GM19099 (cell line): Measurements from ENCODE around the gene TRAP1.

Experiments used
- POLR2A ChIP-seq: IDR thresholded peaks from 3 replicates; pipeline ENCODE4 v1.6.1; 2011; ENCODE audit warnings: low read depth; ENCODE audit not compliant: insufficient read length; ENCODE audit errors: extremely low read depth

The TRAP1 gene

DNA sequence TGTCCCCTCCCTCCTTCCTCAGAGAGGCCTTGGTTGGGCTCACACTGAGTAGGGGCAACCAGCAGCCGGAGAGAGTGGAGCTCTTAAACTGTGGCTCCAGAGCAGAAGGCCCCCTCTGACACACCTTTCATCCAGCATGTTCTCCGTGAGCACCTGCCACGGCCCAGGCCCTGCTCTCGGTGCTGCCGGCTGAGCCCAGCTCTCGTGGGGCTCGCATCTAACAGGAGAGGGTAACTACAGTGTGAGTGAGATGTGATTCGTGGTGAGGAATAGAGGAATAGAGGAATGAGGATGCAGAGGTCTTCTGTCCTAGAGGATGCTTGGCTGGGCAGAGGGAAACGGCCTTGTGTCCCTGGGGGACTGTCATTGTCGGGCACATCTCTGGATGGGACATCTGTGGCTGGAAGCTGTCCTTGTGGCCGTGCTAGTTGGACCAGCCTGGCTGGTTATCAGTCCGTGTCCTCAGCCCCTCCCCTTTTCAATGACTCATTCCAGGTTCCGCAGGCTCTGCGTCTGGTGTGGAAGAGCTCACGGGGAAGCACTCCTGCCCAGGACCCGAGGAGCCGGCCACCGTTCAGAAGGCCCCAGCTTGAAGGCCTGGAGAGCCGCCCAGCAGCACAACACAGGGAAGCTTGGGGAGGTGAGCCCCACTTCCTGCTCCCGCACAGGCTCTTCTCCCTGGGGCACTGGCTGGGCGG lies 74.8 kb downstream of the TRAP1 start:
- TF ChIP-seq POLR2A, result no peak

DNA sequence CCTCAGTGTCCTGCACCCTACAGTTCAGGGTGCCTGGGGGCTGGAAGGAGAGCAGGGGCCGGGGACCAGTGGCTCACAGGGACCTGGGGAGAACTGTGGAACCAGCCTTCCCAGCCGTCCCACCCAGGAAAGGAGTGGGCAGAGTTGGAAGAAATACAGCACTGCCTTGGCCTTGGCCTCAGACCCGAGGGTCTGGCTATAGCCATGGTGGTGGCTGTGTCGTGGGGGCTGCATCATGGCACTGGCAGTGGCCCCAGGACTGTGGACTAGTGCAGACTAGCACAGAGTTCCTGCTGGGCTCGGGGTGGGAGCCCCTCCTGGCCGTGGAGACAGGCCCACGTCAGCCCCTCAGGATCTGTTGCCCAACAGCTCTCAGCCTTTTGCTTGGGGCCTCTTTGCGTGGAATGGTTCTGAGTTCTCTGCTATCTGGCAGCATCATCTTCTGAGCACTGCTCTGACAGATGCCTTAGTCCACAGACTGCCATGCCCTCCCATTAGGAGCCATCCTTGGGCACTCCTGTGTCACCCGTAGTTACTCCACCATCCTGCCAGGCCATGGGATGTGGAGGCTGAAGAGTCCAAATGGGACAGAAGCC lies 75.4 kb downstream of the TRAP1 start:
- no peak for TF ChIP-seq POLR2A

DNA sequence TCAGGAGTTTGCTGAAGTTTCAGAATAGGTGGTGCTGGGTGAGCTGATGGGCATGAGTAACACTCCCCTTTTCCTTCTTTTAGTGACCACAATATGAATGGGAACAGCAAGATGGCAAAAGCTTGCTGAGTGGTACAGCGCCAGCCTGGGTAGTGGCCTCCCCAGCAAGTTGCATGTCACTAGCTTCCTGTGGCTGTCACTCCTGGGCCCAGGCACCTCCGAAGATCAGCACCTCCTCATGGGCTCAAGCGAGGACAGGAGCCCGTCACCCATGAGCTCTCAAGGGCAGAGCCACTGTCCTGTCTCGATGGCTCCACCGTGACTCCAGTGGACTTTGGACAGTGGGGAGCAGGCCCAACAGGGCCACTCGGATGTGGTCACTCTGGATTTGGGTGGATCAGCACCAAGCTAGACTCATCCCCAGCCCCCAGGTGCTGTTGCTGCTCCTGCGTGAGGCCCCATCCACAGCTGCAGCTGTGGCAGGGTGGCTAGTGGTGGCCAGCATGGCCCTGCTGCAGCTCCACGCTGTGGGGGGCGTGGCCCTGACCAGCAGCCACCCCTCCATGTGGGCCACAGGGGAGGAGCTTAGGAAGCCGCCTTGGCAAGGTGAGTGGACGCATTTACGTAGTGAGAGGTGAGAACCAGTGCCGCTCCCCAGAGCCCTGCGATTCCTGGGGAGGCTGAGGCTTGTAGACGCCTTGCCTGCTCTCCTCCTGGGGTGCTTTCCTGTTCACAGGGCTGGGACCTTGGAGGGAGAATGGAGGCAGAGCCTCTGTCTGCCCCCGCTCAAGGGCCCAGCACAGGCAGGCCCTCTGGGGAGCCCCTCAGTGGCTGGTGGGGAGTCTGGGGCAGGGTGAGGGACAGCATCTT lies 76.5 kb downstream of the TRAP1 start:
- no peak for TF ChIP-seq POLR2A

DNA sequence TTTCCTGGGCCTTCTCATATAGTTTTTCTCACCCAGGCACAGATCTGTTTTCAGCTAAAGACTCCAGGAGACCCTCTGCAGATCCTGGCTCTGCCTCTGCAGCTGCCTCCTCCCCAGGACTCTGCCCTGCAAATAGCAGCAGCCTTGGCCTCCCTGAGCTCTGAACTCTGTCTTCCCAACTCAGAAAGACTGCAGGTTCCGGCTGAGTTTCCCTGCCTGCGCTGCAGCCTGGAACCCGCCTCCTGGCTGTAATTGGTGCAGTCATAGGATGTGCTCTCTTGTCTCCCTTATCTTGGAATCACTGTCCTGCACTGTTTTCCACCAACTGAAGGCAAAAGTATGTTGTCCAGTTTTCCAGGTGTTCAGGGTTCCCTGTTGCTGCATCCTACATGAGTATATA lies 77.1 kb downstream of the TRAP1 start:
- no peak for TF ChIP-seq POLR2A

DNA sequence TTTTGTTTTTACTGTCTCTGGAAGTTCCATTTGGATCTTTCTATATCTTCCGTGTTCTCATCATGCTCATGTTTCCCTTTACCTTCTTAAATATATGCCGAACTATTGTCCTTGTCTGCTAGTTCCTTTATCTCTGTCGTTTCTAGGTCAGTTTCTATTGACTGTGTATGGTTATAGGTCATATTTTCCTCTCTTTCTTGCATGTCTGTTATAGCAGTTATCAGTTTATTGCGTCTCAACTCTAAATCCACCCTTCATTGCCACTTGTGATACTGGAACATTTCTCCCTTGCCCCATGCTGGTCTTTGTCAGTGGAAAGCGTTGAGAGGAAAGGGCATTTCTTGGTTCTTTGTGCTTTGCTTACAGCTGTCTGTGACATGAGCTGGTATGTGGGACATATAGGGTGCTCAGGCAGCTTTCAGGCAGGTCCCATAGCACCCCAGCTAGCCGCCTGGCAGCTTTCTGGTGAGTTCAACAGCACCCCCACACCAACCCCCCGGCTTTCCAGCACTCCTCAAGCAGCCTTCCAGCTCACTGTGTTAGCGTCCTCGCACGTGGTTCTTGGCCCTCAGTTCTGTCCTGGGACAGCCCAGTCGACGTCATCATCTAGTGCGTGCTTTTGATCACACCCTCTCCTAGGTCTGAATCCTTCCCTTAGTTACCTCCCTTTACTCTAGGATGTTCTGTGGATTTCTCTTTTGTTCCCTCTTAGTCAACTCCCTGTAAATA lies 78.2 kb downstream of the TRAP1 start:
- TF ChIP-seq POLR2A, result no peak

DNA sequence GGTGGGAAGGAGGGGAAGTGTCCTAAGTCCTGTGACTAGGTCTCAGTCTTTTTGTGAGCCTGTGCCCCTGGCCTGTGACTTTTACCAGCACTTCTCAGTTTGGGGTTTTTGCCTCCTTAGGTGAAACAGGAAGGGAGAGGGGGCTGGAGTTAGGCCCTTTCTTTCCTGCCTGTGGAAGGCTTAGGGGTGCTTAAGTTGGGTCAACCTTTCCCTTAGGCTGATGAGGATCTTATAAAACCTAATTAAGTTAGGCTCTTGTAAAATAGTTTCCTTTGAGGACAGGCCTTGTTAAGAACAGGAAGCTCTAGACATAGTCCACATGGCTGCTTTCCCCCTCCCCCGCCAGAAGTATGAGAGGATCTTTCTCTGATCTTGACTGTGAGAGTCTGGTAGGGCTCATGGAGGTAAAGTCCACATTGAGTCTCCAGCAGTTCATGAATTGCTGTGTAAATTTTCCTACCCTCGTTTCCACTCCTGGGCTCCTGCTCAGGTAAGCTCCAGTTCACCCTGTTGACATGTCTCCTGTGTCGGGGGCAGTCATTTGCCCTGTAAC lies 79.9 kb downstream of the TRAP1 start:
- no peak for TF ChIP-seq POLR2A

DNA sequence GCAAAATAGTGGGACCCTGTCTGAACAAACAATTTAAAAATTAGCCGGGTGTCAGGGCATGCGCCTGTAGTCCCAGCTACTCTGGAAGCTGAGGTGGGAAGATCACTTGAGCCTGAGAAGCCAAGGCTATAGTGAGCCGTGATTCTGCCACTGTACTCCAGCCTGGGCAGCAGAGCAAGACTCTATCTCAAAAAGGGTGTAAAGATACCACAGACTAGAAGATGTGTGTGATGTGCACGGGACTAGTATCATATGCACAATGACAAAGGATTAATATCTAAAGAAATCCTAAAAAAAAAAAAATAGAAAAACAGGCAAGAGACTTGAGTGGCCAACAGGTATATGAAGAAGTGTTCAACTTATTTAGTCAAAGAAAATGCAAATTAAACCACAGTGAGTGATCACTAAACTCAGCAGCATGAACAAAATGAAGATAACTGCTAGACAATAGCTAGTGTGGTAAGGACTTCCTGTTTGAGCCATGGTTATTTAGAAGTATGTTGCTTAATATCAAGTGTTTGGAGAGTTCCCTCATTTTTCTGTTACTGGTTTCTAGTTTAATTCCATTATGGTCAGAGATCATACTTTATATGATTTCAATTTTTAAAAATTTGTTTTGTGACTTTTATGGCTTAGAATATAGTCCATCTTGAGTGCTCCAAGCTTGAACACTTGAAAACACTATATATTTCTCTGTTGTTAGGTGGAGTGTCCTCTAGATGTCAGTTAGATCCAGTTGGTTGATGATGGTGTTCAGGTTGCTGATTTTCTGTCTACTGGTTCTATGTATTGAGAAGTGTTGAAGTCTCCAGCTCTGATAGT lies 91.2 kb downstream of the TRAP1 start:
- TF ChIP-seq POLR2A, result no peak

DNA sequence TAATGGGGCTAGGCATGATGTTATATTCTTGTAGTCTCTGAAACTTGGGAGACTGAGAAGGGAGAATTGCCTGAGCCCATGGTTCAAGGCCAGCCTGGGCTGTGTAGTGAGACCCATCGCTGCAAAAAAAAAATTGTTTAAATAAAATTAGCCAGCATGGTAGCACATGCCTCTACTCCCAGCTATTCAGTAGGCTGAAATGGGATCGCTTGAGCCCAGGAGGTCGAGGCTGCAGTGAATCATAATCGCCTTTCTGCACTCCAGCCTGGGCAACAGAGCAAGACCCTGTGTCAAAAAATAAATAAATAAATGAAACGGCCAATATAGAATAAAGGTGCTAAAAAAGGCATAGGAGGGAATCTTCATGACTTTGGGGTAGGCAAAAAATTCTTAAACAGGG lies 92.0 kb downstream of the TRAP1 start:
- no peak for TF ChIP-seq POLR2A

DNA sequence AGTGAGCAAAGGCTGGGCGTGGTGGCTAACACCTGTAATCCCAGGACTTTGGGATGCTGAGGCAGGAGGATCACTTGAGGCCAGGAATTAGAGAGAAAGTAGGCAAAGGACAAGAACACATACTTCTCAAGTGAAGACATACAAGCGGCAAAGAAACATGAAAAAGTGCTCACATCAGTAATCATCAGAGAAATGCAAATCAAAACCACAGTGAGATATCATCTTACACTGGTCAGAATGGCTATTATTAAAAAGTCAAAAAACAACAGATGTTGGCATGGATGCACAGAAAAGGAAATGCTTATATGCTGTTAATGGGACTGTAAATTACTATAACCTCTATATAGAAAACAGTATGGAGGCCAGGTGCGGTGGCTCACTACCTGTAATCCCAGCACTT lies 93.7 kb downstream of the TRAP1 start:
- TF ChIP-seq POLR2A, result no peak

DNA sequence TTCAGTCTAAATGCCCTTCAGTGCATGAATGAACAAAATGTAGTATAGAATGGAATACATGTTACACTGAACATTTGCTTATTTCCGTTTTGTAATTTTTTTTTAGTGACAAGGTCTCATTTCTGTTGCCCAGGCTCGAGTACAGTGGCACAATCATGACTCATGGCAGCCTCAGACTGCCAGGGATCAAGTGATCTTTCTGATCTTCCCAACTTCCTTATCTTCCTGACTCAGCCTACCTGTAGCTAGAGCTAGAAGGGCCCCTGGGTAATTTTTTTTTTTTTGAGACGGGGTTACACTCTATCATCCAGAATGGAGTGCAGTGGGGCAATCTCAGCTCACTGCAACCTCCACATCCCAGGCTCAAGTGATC lies 98.6 kb downstream of the TRAP1 start:
- TF ChIP-seq POLR2A, result no peak

DNA sequence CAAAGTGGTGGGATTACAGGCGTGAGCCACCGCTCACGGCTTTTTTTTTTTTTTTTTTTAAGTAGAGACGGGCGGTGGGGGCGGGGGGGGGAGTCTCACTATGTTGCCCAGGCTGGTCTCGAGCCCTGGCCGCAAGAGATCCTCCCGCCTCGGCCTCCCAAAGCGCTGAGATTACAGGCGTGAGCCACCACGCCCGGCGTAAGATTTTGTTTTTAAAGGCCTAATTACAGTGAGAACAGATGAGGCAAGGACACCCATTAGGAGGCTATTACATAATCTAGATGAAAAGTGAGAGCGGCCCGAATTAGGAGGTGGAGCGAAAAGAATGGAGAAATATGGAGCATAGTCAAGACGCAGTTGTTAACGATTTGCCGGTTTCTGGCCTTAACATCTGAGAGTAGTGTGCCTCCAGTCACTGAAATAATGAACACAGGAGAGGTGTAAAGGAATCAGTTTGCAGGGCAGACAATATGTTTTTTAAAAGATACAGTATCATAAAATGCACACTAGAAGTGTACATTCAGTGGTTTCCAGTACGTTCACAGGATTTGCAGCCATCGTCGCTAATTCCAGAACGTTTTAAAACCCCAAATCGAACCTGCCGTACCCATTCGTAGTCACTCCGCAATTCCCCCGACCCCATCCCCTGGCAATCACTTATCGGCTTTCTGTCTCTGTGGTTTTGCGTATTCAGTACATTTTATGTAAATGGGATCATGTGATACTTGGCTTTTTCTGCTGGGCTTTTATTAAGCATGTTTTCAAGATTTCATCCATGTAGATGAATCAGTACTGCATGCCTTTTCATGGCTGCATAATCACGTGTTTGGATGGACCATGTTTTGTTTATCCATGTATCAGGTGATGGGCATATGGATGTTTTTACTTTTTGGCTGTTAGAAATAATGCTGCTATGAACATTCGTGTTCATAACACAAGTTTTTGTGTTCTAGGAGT lies 104.5 kb downstream of the TRAP1 start:
- no peak for TF ChIP-seq POLR2A

DNA sequence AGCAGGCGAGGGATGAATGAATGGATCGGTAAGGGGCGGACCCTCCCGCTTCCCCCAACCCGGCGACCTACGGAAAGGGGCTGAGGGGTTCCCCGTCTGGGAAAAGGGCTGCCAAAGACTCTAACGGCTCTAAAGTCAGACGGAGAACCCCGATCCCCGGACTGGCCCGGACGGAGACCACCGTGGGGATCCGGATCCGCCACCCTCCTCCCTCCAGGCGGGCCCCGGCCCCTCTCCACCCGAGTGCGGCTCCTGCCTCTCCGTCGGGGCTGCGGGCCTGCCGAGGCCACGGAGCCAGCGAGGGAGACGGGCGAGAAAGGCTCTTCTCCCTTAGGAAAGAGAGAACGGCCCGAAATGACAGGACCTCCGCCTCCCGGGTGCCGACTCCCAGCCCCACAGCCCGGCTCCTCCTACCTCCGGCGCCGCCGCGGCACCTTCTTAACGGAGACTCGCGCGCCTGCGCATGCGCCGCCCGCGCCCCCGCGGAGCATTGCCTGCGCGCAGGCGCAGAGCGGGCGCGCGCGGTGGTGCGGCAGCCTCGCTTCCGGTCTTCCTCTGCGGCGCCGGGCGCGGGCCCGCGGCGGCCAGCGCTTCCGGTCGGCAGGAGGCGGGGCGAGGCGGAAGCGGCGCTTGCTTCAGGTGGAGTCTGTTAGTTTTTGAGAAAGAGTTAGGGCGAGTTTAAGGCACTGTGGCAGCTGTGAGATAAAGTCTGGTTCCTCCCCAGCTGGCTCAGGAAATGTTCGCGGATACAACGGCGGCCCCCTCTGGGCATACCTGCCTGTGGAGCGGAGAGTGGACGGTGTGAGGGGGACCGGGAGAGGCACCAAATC lies 106.0 kb downstream of the TRAP1 start, which contains the start of gene SLX4:
Gene SLX4 (minus strand): TSS at position 461 of the 830 bp plus-strand sequence. CDS start 2,642 bp downstream, outside the sequence.
- TF ChIP-seq POLR2A, result peak; percentile 88
